GM12873 (cell line): ENCODE results near the gene TMEM132E.

ENCODE experiments used
- TF ChIP-seq, protein P1 (sequence below): IDR thresholded peaks from 2 replicates; pipeline ENCODE4 v1.5.1; 2012; ENCODE audit warnings: low read depth, mild to moderate bottlenecking, moderate library complexity, low read length, control low read depth; ENCODE audit not compliant: insufficient read depth; ENCODE audit errors: missing control alignments

The TMEM132E gene

DNA sequence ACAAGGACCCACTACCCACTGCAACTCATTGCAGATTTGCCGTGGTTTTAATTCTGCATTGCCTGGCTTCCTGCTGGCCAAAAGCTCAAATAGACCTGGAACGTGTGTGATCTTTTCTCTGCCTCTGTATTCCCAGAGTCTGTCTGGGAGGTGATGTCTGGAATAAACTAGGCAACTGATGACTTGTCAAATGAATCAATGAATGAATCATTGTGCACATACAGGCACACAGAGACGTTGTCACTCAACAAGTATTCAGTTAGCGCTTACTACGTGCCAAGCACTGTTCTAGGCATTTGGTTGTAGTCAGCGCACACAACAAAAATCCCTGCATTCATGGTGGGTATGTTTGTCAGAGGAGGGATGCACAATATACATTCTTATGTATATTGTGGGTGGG, 8.9 kb downstream of the TMEM132E start:
- TF ChIP-seq, protein P1, sequence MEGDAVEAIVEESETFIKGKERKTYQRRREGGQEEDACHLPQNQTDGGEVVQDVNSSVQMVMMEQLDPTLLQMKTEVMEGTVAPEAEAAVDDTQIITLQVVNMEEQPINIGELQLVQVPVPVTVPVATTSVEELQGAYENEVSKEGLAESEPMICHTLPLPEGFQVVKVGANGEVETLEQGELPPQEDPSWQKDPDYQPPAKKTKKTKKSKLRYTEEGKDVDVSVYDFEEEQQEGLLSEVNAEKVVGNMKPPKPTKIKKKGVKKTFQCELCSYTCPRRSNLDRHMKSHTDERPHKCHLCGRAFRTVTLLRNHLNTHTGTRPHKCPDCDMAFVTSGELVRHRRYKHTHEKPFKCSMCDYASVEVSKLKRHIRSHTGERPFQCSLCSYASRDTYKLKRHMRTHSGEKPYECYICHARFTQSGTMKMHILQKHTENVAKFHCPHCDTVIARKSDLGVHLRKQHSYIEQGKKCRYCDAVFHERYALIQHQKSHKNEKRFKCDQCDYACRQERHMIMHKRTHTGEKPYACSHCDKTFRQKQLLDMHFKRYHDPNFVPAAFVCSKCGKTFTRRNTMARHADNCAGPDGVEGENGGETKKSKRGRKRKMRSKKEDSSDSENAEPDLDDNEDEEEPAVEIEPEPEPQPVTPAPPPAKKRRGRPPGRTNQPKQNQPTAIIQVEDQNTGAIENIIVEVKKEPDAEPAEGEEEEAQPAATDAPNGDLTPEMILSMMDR = no peak

DNA sequence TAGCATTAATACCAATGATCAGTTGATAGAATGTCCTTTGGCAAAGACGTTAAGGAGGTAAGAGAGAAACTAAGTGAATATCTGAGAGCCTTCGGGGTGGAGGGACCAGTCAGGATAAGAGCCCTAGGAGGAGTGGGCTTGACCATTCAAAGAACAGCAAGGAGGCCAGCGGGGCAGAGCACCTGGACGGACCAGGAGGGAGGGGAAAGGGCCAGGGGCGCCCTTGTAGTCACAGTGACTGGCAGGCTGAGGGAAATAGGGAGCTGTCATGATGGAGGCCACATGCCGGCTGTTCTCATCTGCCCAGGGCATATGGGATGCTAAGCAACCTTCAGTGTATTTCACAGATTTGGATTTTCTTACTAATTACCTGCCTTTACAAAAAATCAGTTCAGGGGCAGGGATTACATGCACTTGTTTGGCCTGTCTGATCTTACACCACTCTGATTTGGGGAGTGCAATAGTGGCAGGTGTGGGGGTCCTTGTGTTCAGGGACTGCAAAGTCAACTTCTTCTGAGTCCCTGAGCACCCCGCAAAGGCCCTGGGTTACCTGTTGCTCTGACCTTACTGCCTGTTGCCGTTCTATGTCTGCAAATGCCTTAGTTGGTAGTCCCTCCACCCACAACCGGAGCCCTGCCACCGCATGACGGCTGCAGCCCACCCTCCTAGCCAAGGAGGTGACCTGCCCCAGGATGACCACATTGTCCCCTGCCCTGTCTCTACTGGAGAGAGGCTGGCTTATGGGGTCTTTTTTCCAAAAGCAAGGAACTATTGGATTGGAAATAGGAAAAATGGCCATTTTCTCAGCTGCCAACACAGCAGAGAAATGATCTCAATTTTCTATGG, 10.0 kb downstream of the TMEM132E start:
- TF ChIP-seq, protein P1 = no peak

DNA sequence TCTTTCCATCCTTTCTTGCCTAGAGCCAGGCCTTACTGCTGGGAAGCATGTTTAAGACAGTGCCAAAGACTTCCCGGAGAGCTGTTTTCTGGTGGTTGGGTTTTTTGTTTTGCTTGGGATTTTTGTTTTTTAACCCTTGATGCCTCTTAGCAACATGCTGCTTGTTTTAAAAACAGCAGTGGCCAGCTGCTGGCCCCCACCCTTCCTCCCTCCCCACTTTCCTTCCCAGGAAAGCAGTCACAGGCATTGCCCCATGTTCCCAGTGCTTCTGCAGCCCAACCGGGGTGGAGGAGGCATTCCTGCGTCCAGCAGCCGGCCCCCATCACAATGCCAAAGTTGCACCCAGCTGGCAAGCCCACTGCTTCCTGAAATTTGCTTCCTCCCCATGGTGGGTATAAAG, 12.6 kb downstream of the TMEM132E start:
- TF ChIP-seq, protein P1 = no peak

DNA sequence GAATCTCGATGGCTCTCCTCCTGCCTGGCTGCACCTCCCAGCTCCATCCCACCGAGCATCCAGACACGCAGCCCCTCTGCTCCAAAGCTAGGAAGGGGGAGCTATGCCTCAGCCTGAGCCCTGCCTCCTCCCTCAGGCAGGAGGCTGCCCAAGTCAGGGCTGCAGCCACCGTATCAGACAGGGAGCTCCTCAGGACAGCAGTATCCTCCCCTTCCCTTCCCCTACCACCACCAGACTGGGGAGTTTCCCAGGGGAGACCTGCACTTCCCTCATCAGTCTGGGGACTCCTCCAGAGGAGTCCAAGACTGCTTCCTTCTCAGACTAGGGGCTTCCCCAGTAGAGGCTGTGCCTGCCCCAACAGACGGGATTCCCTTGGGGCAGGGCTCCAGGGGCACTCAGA, 17.5 kb downstream of the TMEM132E start:
- TF ChIP-seq, protein P1 = no peak

DNA sequence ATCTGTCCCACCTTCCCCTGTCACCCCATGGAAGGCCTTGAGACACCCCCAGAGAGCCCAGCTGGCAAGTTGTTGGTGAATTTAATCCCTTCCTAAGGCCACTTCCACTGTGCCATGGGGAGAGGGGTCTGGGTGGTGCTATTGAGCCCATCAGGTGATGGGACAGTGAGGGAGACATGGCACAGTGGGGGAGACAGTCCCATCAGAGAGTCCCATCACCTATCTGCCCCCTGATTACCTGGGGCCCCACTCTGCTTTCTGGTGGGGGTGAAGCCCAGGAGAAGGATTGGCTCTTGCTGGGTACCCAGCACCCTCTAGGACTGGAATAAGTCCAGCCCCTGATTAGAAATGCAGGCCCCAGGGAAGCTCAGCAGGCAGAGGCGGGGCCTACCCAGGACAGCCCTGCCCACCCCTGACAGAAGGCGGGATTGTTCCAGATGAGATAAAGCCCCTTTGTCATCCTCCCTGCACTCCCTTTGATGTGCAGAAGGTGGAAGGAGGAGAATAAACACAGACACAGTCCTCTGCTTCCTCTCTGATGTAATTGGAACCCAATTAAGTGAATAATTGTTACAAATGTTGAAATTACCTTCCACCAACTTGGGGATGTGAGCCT, 18.9 kb downstream of the TMEM132E start:
- TF ChIP-seq, protein P1 = no peak

DNA sequence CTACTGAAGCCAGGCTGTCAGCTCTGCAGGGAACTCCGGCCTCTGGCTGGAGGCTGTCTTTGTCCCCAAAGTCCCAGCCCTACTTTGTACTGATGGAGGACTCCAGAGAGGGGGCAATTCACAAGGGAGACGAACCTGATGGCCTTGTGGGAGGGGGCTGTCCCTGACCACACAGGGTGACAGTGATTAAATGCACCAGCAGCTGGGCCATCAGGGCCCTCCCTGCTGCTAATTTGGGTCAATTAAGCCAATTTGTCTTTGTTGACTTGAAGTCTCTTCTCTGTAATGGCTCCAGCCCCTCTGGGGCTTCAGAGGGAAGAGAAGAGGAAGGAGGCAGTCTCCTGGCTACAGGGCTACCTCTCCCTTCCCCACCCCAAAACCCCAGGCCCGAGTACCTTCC, 22.0 kb downstream of the TMEM132E start:
- TF ChIP-seq, protein P1 = no peak

DNA sequence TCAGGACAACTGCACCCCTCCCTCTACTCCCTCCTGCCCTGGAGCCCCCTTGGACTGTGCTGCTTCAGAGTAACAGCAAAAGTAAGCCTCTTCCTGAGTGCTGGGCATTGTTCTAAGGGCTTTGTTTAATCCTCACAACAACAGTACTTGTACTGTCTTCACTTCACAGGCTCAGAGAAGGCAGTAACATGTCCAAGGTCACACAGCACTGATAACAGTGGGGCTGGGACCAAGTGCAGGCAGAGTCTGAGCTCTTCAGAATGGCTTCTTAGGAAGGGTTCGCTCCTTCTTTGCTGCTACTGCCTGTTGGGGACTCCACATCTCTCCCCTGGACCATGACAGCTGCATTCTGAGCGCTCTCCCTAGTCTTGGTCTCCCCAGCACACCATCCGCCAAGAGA, 24.6 kb downstream of the TMEM132E start:
- TF ChIP-seq, protein P1 = no peak
